Renal cortex interstitium (tissue), 15 donors: Measurements from ENCODE around the gene PCDH15. TPM values are rescaled to one million over a fixed set of nuclear protein-coding genes. Genes with fewer than 3 reads are reported as not detected.

ENCODE experiments used
- DNase-seq, 11 donors: peaks; one replicate each; pipeline ENCODE4 v3.0.0-alpha.2; 2013; ENCODE audit warnings: low read depth in 9 of 11, low spot score in 4 of 11; ENCODE audit errors: extremely low read depth in 1 of 11
- long read RNA-seq, 16 experiments: transcript quantifications; one replicate each; lab custom pipeline, GENCODE V29; 2026
- polyA plus RNA-seq, 3 donors: library from polyadenylated mRNA; unstranded; fragments of 120-200 nt; gene quantifications; one replicate each; pipeline ENCODE4 v1.2.1, GENCODE V29; 2013; ENCODE audit not compliant: insufficient read length in 3 of 3

The PCDH15 gene
- polyA plus RNA-seq, result 10 to 100 TPM in 1 of 3 donors, 1 to 10 TPM in 2; 7.6 to 11.1 (median 7.7) TPM
- long read RNA-seq, donor 1, result 0 reads
- long read RNA-seq, donor 2, result 0 reads
- long read RNA-seq, donor 3, result 0 reads
- long read RNA-seq, donor 4, result 0 reads
- long read RNA-seq, donor 5, result 0 reads
- long read RNA-seq, donor 6, result 0 reads
- long read RNA-seq, donor 7, result 0 reads
- long read RNA-seq, donor 8, result 0 reads
- long read RNA-seq, donor 9, result 0 reads
- long read RNA-seq, donor 10, result 0 reads
- long read RNA-seq, donor 11, result 0 reads
- long read RNA-seq, donor 12, result 0 reads
- long read RNA-seq, donor 13, result 0 reads
- long read RNA-seq, donor 14, result 0 reads
- long read RNA-seq, donor 15, result 0 reads
- long read RNA-seq, donor 16, result 0 reads

DNA sequence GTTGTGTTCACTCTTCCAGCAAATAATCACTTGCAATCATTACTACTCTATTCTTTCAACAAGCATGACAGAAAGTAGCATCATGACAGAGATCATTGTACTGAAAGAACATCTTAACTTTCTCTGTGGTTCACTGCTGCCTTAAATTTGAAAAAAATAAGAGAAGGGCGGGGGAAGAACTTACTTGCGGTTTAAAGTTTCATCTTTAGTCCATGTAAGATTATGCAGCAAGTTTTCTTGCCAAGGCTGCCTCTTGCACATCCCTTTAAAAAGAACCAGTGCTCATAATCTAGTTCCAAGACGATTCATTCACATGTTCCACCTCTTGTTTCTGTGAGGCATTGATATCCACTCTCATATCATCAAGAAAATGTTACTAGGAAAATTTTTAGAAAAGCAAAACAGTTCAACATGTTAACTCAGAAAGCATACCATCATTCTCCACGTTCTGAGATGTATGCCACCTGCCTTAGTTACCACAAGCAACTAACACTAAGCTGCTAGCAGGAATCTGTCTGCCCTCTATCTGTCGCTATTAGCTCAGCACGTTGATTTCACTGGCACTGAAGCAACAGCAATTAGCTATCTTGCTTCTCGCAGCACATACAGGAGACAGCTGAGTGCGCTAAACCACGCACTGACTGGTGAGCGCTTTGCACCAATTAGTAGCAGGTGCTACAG lies at the start of gene PCDH15:
TSS of gene PCDH15 (minus strand) at position 491 of the 681 bp plus-strand sequence. CDS start 136,969 bp downstream, outside the sequence.
- peak; percentile 42 to 77 (median 51) for DNase-seq

DNA sequence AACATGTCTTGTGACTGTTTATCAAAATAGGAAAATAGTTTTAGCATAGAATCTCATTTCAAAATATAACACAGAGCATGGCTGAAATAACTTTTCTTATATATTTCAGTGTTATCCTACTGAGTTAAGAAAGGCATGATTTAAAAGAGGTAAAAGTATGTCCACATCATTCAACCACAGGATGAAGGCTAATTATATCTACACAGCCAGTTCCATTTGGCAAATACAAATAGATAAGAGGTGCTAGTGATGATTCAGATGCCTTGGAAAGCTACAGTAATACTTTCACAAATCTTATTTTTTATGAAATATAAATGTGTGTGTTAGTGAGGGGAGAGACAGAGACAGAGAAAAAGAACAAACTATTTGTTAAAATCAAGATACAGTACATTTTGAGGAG lies 42.9 kb upstream of the PCDH15 start:
- no peak for DNase-seq

DNA sequence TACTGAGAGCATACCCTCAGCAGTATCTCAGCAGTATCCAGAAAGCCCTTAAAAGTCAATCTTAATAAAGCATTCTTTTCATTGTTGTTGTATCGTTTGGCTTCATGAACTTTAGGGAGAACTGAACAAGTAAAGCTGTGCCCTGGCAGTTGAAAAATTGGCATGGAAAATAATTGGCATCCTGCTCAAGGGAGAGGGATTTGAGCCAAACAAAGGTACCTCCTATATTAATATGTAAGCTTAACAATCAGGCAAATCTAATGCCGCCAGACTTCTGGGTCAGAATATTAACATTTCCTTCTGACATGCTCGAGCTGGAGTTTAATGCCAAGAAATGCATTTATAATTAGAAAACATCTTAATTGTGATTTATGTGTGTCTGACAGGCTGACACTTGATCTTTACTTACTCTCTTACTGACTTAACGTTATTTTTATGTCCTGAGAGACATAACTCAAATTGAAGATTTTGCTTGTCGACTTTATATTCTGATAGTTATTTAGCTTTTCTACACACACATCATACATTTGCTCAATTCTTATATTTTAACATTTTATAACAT lies 42.1 kb upstream of the PCDH15 start:
- DNase-seq, result peak in 5 of 11 donors; percentile 3 to 15 (median 13)

DNA sequence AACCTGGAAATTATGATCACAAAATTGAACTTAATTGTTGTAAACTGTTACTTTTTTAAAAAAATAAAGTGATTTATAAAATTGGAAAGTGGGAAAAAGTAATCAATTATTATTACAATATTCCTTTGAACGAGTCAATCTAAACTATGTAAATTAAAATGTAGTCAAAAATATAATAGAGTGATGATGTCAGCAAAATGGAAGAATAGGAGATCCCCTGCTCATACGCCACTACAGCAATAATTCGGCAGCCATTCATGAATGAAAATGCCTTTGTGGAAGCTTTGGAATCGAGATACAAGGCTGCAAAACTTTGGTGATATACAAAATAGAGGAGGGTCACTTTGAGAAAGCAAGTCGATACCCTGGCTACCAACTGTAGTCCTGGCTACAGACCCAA lies 36.4 kb upstream of the PCDH15 start:
- DNase-seq, result no peak

DNA sequence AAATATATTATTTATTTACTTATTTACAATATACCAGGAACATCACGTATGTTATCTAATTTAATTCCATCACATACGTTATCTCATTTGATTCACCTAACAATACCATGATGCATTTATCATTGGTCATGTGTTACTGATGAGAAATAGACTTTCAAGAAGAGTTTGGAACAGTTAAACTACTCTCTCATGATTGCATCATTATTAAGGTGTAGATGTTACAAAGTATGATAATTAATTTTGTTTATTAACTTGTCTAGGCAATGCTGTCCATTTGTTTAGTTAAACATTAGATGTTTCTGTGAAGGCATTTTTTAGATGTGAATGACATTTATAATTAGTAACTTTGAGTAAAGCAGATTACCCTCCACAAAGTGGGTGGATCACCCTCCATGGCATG lies 32.0 kb upstream of the PCDH15 start:
- DNase-seq, result no peak

DNA sequence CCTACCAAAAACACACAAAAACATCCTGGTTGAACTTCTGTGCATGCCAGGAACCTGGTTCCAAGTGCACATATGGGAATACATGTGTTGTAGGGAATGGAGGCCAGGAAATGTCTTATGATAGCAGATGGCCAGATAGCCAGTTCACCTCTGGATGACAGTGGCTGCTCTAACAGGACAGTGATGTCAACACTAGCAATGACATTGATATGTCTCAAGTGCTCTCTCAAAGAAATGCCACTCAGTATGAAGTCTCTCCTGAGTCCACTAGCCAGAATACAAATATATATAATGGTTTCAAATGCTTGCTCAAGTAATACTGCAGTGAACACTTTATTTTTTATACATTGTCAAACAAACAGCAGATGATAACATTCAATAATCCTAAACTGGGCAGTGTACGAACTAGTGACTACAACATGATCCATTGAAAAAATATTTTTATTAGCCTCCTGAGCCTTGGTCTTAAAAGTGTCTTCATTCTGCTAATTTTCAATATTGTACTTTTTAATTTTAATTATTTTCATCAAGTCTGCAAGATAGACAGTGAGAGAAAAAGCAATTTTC lies 26.0 kb upstream of the PCDH15 start:
- DNase-seq, result no peak

DNA sequence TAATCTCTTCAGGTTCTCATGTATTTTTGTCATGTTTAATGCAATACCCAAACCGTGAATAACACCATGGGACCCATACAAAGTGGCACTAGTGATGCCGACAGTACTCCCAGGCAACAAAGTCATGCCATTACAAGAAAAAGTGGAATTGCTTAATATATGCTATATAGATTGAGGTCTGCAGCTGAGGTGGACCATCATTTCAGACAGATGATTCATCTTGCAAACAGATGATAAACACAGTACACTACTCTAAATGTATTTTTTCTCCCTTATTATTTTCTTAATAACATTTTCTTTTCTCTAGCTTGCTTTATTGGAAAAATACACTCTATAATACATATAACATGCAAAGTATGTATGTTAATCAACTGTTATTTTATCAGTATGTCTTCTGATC lies 14.6 kb upstream of the PCDH15 start:
- DNase-seq, result no peak

DNA sequence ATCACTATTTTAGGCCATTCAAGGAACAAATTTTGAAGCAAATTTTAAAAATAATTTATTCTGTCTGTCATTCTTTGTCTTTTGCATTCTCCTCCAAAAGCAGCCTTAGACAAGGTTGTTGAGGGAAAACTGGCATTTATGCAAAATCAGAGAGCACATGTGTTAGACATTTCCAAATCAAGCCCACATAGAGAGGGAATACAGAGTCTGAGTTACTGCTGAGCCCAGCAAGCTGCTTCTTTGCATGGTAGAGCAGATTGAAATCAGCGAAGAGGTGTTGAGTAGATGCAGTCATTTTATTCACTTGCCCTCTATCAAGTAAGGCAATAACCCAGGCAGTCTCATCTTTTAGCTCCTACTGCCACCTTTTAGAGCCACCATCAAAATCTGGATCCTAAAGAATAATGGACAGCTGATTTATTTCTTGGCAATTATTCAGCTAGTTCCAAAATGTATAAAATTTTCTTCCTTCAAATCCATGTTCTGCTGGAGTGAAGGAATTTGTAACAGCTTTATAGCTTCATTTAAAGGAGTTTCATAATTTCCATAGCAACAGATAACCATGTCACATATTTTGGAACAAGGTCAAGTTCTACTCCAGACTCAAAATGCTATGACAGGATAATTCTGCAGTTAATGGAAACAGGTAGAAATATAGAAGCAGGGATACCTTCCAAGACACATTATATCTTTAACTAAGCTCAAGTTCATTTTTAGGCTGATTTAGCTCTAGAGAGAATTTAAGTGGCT lies 7.3 kb upstream of the PCDH15 start:
- DNase-seq, result no peak

DNA sequence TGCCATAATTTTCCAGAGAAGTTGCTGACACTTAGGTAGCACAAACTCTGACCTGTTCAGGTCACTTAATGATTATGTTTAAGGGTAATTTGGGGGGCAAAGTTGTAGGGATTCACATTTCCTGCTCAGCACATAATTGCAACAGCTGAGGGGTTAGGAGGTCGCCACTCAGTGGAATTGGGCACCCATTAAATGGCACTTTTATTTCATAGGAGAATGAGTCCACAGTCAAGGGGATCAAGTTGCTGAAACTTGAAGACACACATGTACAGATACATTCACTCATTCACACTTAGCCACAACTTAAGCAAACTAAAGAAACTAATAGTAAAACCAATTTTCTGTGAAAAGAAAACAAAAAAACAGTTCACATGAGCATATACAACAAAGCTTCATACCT lies 1.5 kb downstream of the PCDH15 start:
- DNase-seq, result peak in 2 of 11 donors; percentile 10 to 28

DNA sequence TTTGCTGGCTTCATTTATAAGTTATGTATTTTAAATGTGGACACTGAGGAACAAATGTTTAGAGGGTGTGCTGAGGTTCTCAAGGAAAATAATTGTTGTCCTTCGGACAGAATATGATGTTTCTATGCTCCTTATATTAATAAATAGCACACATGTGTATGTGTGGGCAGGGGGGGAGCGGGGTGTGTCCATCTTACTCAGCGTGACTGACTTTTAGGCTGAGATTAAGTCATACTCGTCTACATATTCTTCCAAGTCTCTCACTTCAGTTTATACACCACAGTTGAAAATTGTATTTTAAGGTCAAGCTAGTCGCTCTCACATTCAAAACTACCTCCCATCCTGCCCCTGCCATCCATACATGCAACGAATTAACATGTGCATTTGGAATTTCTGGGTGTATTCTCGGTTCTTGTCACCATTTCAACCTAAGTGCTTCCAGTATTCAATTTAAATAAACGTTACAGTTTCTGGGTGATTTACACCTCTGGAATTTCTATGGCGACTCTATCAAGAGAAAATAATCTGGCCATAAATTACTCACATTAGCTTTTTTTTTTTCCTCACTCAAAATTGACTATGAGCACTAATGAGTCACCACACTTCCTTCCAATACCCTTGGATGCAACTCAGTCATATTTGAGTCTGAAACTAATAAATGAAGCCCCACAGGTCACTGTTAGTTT lies 3.3 kb downstream of the PCDH15 start:
- DNase-seq, result no peak

DNA sequence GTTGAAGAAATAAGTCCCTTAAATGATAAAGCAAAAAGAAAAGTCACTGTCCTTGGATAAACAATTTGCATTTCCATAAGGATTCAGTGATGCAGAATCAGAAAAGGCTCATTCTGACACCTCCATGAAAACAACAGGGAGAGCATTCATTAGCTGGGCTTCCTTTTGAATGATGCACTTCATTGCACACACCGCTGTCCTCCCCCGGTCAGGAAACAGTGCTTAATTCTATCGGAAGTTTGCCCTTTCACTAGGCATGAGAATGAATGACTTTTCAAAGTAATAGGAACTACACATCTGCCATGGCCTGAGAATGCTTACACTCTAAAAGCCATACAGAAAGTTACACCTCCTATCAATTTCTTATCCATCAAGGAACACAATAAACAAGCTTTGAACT lies 4.2 kb downstream of the PCDH15 start:
- DNase-seq, result peak in 1 of 11 donors; percentile 33

DNA sequence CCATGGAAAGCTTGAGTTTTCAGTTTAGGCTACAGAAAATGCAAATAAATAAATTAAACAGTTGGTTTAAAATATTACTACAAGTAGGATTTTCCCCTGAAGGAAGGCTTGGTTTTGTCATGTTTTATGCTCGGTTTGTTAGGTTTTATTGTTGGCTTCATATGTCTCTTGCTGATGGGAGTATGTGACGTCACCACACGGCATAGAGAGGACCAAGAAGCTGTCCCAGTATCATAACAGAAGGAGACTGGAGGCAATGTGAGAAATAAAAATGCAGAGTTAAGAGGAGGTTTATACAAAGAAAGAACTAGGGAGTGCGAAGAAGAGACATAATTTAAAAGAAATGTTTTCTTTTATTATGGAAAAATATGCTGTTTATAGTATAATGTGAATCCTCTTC lies 24.4 kb downstream of the PCDH15 start:
- no peak for DNase-seq

DNA sequence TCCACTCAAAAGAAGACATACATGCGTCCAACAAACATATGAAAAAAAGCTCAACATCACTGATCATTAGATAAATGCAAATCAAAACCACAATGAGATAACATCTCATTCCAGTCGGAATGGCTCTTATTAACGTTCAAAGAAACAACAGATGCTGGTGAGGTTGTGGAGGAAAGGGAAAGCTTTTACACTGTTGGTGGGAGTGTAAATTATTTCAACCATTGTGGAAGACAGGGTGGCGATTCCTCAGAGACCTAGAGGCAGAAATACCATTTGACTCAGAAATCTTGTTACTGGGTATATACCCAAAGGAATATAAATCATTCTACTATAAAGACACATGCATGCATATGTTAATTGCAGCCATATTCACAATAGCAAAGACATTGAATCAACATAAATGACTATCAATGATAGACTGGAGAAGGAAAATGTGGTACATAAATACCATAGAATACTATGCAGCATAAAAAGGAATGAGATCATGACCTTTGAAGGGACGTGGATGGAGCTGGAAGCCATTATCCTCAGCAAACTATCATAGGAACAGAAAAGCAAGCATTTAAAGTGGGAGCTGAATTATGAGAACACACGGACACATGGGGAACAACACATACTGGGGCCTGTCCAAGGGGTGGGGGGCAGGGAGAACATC lies 28.4 kb downstream of the PCDH15 start:
- no peak for DNase-seq

DNA sequence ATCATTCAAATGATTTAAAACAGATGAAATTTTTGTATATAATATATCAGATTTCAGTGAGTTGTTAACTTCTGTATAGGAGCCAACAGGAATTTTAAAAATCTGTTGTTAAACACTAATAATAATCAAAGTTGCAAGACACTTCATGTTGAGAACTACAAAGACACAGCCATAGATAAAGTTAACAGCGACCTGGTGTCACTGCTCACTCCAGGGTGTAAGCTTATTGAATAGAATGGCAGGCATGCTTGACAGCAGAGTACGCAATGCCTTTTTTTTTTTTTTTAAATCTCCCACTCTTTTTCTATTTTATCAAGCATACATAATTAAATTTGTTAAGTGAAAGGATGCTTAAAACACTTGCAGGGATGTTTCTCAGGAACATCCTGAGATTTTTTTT lies 32.0 kb downstream of the PCDH15 start:
- DNase-seq, result no peak

DNA sequence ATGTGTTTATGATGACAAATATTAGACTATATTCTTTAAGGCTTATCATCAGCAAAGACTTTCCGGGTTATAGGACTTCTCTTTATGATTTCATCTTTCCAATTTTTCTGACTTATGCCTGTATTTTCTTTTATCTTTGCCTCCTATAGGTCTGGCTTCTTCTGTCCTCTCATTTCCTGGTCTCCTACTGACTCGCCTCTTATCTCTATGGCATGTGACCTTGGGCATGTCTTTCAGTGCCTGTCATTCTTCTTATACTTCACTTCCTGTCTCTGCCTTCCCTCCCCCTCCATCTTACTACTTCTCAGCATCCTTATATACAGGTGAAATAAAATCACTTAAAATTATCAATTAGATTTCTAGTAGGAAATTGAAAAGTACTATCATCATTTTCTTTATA lies 42.2 kb downstream of the PCDH15 start:
- no peak for DNase-seq

DNA sequence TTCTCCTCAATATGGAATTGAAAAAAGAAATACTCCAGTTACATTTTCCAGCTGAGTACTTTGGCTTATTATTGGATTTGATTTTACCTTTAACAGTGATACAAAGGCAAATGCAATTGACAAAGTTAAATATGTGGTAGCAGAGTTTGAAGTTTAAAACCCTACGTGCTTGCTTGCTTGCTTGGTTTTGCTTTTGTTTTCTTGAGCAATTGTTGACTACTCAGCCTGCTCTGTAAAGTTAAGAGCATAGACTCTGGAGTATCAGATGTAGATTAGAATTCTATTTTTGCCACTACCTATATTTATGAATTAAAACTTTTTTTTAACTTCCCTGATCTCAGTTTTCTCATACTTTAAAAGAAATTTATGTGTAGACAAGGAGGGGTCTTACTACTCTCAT lies 51.4 kb downstream of the PCDH15 start:
- DNase-seq, result no peak

DNA sequence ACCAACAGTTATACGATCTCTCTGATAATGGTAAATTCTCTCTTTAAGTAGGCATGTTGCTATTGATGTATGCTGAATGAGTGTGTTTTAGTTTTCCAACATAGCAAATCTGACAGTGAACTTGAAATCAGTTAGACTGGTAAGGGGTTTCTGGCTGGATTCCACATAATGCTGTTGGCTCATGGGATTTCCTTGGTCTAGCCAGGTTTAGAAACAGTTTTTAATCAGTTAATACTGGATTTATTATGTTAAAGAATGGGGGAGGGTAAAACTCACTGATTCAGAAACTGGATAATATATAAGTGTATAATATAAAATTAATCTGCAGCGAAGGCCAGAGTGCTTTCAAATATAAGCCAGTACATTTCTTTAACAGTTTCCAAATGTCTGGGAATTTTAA lies 55.6 kb downstream of the PCDH15 start:
- no peak for DNase-seq

DNA sequence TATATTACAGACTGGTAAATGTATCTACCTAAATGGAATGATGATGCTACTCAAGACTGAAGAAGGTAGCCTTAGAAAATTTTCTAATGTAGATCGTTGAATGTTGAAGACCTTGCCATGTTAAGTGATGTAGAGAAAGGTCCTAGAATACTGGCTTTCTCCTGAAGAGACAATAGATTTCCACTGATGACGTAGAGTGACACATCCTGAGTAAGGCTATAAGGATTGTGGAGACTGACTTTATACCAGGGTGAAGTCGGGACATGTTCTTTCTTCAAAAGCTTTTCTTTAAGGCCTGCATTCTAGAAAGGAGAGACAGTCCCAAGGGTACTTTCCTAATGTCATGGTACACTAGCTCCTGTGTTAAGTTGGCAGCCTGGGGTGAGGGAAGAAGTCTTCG lies 58.6 kb downstream of the PCDH15 start:
- DNase-seq, result no peak
